H1 (cell line): ENCODE results near the gene NME9. TPM values are rescaled to one million over a fixed set of nuclear protein-coding genes. Genes with fewer than 3 reads are reported as not detected.

Experiments used
- CTCF ChIA-PET: fragments of 300-600 bp; sonication (Branson Sonifier 250); formaldehyde crosslinking; loops from one replicate; lab custom pipeline; 2021; ENCODE audit not compliant: partially characterized antibody; lab: Charles Lee
- POLR2A ChIA-PET: fragments of 300-600 bp; sonication (Branson Sonifier 250); formaldehyde crosslinking; loops from one replicate; lab custom pipeline; 2021; ENCODE audit warnings: inconsistent platforms; ENCODE audit not compliant: partially characterized antibody; lab: Charles Lee
- DNase-seq, 2 experiments: peaks; one replicate each; pipeline versions ENCODE4 v3.0.0 to v3.0.0-alpha.2; 2010 to 2022; ENCODE audit warnings: low spot score in 2 of 2, low read depth in 1 of 2, mixed read lengths in 1 of 2
- FAIRE-seq: peaks from 2 replicates; lab custom pipeline; 2011; peaks lifted over from hg19 to GRCh38; lab: Jason Lieb, UNC
- H2AFZ ChIP-seq: 2 replicates; pipeline ENCODE4 v1.8.1; 2012; ENCODE audit warnings: low read length, inconsistent platforms
- H2AK5ac ChIP-seq: 2 replicates; pipeline ENCODE4 v1.6.1; 2013; ENCODE audit warnings: low read depth, low read length
- H2BK120ac ChIP-seq: replicated peaks from 2 replicates; pipeline ENCODE3; 2013; ENCODE audit warnings: low read depth, low read length, inconsistent platforms
- H2BK12ac ChIP-seq: 2 replicates; pipeline ENCODE4 v1.6.1; 2013; ENCODE audit warnings: low read depth, low read length
- H2BK15ac ChIP-seq: 2 replicates; pipeline ENCODE4 v1.6.1; 2013; ENCODE audit warnings: low read length
- H2BK20ac ChIP-seq: 2 replicates; pipeline ENCODE4 v1.6.1; 2013; ENCODE audit warnings: low read length
- H2BK5ac ChIP-seq: 2 replicates; pipeline ENCODE4 v1.6.1; 2013; ENCODE audit warnings: low read depth, low read length
- H3K14ac ChIP-seq: 2 replicates; pipeline ENCODE4 v1.6.1; 2013; ENCODE audit warnings: inconsistent platforms; ENCODE audit not compliant: insufficient read length
- H3K18ac ChIP-seq: 2 replicates; pipeline ENCODE4 v1.6.1; 2013; ENCODE audit warnings: low read length; ENCODE audit errors: extremely low read depth
- H3K23ac ChIP-seq: 2 replicates; pipeline ENCODE4 v1.6.1; 2013; ENCODE audit warnings: inconsistent platforms; ENCODE audit not compliant: insufficient read length
- H3K23me2 ChIP-seq: 2 replicates; pipeline ENCODE4 v1.6.1; 2013; ENCODE audit warnings: low read depth, low read length
- H3K27ac ChIP-seq: 2 replicates; pipeline ENCODE4 v1.6.1; 2011; ENCODE audit warnings: low read depth, low read length, inconsistent platforms
- H3K27me3 ChIP-seq, 4 experiments: replicated peaks in 1 of 4; 1 replicate in 1 of 4; 2 replicates in 3 of 4; pipeline versions ENCODE4 v1.6.1 to v1.8.1; 2011 to 2013; ENCODE audit warnings: low read length in 3 of 4, mild to moderate bottlenecking in 3 of 4, inconsistent platforms in 2 of 4, mixed read lengths in 2 of 4, moderate library complexity in 1 of 4; ENCODE audit not compliant: control insufficient read depth in 3 of 4, insufficient read depth in 3 of 4; ENCODE audit errors: extremely low read depth in 1 of 4
- H3K36me3 ChIP-seq, 4 experiments: 2 replicates each; pipeline versions ENCODE4 v1.6.1 to v1.8.1; 2011 to 2013; ENCODE audit warnings: mild to moderate bottlenecking in 4 of 4, low read length in 3 of 4, moderate library complexity in 2 of 4, control low read depth in 1 of 4, inconsistent platforms in 1 of 4; ENCODE audit not compliant: insufficient read depth in 4 of 4, control insufficient read depth in 2 of 4
- H3K4ac ChIP-seq: replicated peaks from 2 replicates; pipeline ENCODE3; 2013; ENCODE audit warnings: low read length, low read depth, mixed read lengths, inconsistent platforms; ENCODE audit not compliant: insufficient read length
- H3K4me1 ChIP-seq, 4 experiments: replicated peaks in 1 of 4; 1 replicate in 1 of 4; 2 replicates in 3 of 4; pipeline versions ENCODE4 v1.6.1 to v1.8.1; 2011 to 2013; ENCODE audit warnings: low read length in 3 of 4, inconsistent platforms in 2 of 4, mixed read lengths in 1 of 4; ENCODE audit not compliant: insufficient read depth in 4 of 4, control insufficient read depth in 3 of 4
- H3K4me2 ChIP-seq, 2 experiments: 2 replicates each; pipeline versions ENCODE4 v1.6.1 to v1.8.1; 2011 to 2013; ENCODE audit warnings: low read depth in 2 of 2, low read length in 2 of 2, control low read depth in 1 of 2, inconsistent platforms in 1 of 2, mild to moderate bottlenecking in 1 of 2; ENCODE audit not compliant: insufficient read depth in 1 of 2
- H3K4me3 ChIP-seq, 4 experiments: fragments of 200-600, 300-600 bp in 1 of 4; sonication (generic), shearing (Covaris generic), sonication (Bioruptor Twin) in 1 of 4; 2 replicates each; pipeline versions ENCODE4 v1.5.1 to v1.8.1; 2011 to 2016; ENCODE audit warnings: low read length in 4 of 4, low read depth in 3 of 4, control low read depth in 2 of 4, inconsistent platforms in 2 of 4, mild to moderate bottlenecking in 2 of 4, mixed read lengths in 1 of 4, moderate library complexity in 1 of 4; ENCODE audit not compliant: insufficient read depth in 2 of 4; ENCODE audit errors: extremely low read depth in 1 of 4
- H3K56ac ChIP-seq: replicated peaks from 2 replicates; pipeline ENCODE3; 2013; ENCODE audit warnings: low read depth, mild to moderate bottlenecking, mixed read lengths, low read length, inconsistent platforms; ENCODE audit not compliant: insufficient read length
- H3K79me1 ChIP-seq: 2 replicates; pipeline ENCODE4 v1.6.1; 2013; ENCODE audit warnings: low read depth, low read length, control low read depth
- H3K79me2 ChIP-seq, 2 experiments: 2 replicates each; pipeline versions ENCODE4 v1.6.1 to v1.8.1; 2012 to 2013; ENCODE audit warnings: low read length in 2 of 2, mild to moderate bottlenecking in 2 of 2, inconsistent platforms in 1 of 2; ENCODE audit not compliant: insufficient read depth in 2 of 2, control insufficient read depth in 1 of 2
- H3K9ac ChIP-seq, 4 experiments: replicated peaks in 1 of 4; 1 replicate in 1 of 4; 2 replicates in 3 of 4; pipeline versions ENCODE4 v1.6.1 to v1.8.1; 2011 to 2013; ENCODE audit warnings: low read depth in 3 of 4, low read length in 3 of 4, control low read depth in 2 of 4, mild to moderate bottlenecking in 2 of 4, moderate library complexity in 2 of 4, inconsistent platforms in 1 of 4; ENCODE audit errors: extremely low read depth in 1 of 4
- H3K9me3 ChIP-seq, 2 experiments: 2 replicates each; pipeline versions ENCODE4 v1.6.1 to v1.8.1; 2012 to 2013; ENCODE audit warnings: mild to moderate bottlenecking in 2 of 2, moderate library complexity in 2 of 2, control low read depth in 1 of 2, inconsistent platforms in 1 of 2, low read depth in 1 of 2, low read length in 1 of 2, mixed read lengths in 1 of 2; ENCODE audit not compliant: insufficient read depth in 2 of 2
- H4K20me1 ChIP-seq, 2 experiments: replicated peaks in 1 of 2; 2 replicates each; pipeline versions ENCODE3 to v1.8.1; 2011 to 2013; ENCODE audit warnings: inconsistent platforms in 2 of 2, low read length in 2 of 2, mild to moderate bottlenecking in 1 of 2; ENCODE audit not compliant: insufficient read depth in 2 of 2, control insufficient read depth in 1 of 2
- H4K5ac ChIP-seq: 2 replicates; pipeline ENCODE4 v1.6.1; 2013; ENCODE audit warnings: low read length, low read depth, mixed read lengths, inconsistent platforms; ENCODE audit not compliant: insufficient read length
- H4K8ac ChIP-seq: 2 replicates; pipeline ENCODE4 v1.8.0; 2013; ENCODE audit warnings: mild to moderate bottlenecking, moderate library complexity, low read length, inconsistent platforms; ENCODE audit not compliant: insufficient read depth; ENCODE audit errors: extremely low read depth
- H4K91ac ChIP-seq: replicated peaks from 2 replicates; pipeline ENCODE3; 2013; ENCODE audit warnings: low read length, mixed read lengths, inconsistent platforms; ENCODE audit not compliant: insufficient read length
- CHD7 ChIP-seq: fragments of 300-600 bp; sonication (generic); IDR thresholded peaks from 2 replicates; pipeline ENCODE4 v1.7.1; 2012; ENCODE audit warnings: low read length, moderate library complexity, mild to moderate bottlenecking, inconsistent platforms; ENCODE audit not compliant: insufficient replicate concordance
- polyA plus RNA-seq, 7 experiments: library from polyadenylated mRNA; depleted of rRNA in 3 of 7; stranded (reverse) in 5 of 7; unstranded in 2 of 7; fragments of >200 nt in 5 of 7; fragments of 200-250 nt in 2 of 7; gene quantifications; 1 replicate in 5 of 7; 2 replicates in 1 of 7; 4 replicates in 1 of 7; pipeline versions ENCODE4 v1.2.1 to v1.2.3, GENCODE V29; 2011 to 2013; ENCODE audit warnings: missing spikeins in 2 of 7, mixed read lengths in 2 of 7
- total RNA-seq: library from RNA; stranded (reverse); fragmentation: NEBNext Ultra II Directional; extraction: Animal tissue kit (Norgen Biotek cat#: 25700); gene quantifications from 2 replicates; pipeline ENCODE4 v1.2.1, GENCODE V29; 2021

The NME9 gene
- total and polyA plus RNA-seq, 2 of the 8 experiments (the other 6 are each of a cell fraction or from before 2014, with no cell fraction given) = 0.11 TPM; not detected in 1

- no peak overlapping the region for H3K14ac ChIP-seq
- H3K23ac ChIP-seq = no peak overlapping the region
- 0 out of 8 replicates have a peak, but pooled peaks cover 0 to 3% (median 0%) of the 10 kb centered on the region in 4 experiments for H3K36me3 ChIP-seq
- FAIRE-seq = no peak
- H2BK120ac ChIP-seq = no peak overlapping the region
- H3K9me3 ChIP-seq = no peaks in the 10 kb centered on the region
- H3K4me2 ChIP-seq = no peak overlapping the region
- H2BK12ac ChIP-seq = no peak overlapping the region
- no peak overlapping the region for H2BK15ac ChIP-seq
- no peak overlapping the region for H4K5ac ChIP-seq
- H3K4me1 ChIP-seq = peaks cover 0 to 7% (median 4%) of the 10 kb centered on the region in 4 experiments; a peak in 4 of 7 replicates
- POLR2A ChIA-PET = no interaction called here
- no peak overlapping the region for H3K18ac ChIP-seq
- no peak overlapping the region for H2AFZ ChIP-seq
- no peaks in the 10 kb centered on the region; the same call in 1 of the 2 replicates for H3K79me1 ChIP-seq
- H4K20me1 ChIP-seq = peaks cover 0 to 2% of the 10 kb centered on the region in 2 experiments
- H4K8ac ChIP-seq = no peak overlapping the region
- no peak overlapping the region for H3K9ac ChIP-seq
- no peak overlapping the region for H3K4me3 ChIP-seq
- H3K23me2 ChIP-seq = no peaks in the 10 kb centered on the region
- no peak for DNase-seq
- H4K91ac ChIP-seq = no peak overlapping the region
- H3K4ac ChIP-seq = no peak overlapping the region
- peaks cover 0 to 2% (median under 1%) of the 10 kb centered on the region in 4 experiments; a peak in 2 of 7 replicates for H3K27me3 ChIP-seq
- H2AK5ac ChIP-seq = no peak overlapping the region
- no peak overlapping the region for H2BK5ac ChIP-seq
- no peak overlapping the region for H3K56ac ChIP-seq
- H3K27ac ChIP-seq = no peak overlapping the region
- no peak overlapping the region for H2BK20ac ChIP-seq
- H3K79me2 ChIP-seq = no peaks in the 10 kb centered on the region
- CTCF ChIA-PET = interaction anchor here (1.6 kb wide), 1 partner anchor 22 kb away, joined by 5 read pairs; no protein-coding TSS in a partner anchor
- TF ChIP-seq CHD7 = no peak
These were observed 24.7 kb upstream of the NME9 start for GRCh38 chr3:138354376-138354775.
